AG09309 (cell line): Measurements from ENCODE around the gene XK.
"Not testable (repeated sequence)": the region's sequence is repeated elsewhere in the genome, so short reads cannot be mapped to it uniquely, and the experiment has no call there.

Experiments used
- DNase-seq: peaks from one replicate; pipeline ENCODE4 v3.0.0-alpha.2; 2010; ENCODE audit warnings: low read depth
- H3K4me3 ChIP-seq: 2 replicates; pipeline ENCODE4 v1.5.1; 2011; ENCODE audit warnings: mild to moderate bottlenecking, low read depth, low read length, moderate library complexity; ENCODE audit not compliant: control insufficient read depth
- TF ChIP-seq, protein P1 (sequence below): IDR thresholded peaks from 2 replicates; pipeline ENCODE4 v1.5.1; 2011; ENCODE audit warnings: mild to moderate bottlenecking, low read depth, low read length, inconsistent platforms; ENCODE audit not compliant: insufficient read depth, control insufficient read depth; ENCODE audit errors: missing control alignments

Gene XK

GRCh38 chrX:37646254-37646653 lies 39.3 kb upstream of the XK start:
- no peak for DNase-seq
- no peak overlapping the region for H3K4me3 ChIP-seq
- TF ChIP-seq, protein P1, sequence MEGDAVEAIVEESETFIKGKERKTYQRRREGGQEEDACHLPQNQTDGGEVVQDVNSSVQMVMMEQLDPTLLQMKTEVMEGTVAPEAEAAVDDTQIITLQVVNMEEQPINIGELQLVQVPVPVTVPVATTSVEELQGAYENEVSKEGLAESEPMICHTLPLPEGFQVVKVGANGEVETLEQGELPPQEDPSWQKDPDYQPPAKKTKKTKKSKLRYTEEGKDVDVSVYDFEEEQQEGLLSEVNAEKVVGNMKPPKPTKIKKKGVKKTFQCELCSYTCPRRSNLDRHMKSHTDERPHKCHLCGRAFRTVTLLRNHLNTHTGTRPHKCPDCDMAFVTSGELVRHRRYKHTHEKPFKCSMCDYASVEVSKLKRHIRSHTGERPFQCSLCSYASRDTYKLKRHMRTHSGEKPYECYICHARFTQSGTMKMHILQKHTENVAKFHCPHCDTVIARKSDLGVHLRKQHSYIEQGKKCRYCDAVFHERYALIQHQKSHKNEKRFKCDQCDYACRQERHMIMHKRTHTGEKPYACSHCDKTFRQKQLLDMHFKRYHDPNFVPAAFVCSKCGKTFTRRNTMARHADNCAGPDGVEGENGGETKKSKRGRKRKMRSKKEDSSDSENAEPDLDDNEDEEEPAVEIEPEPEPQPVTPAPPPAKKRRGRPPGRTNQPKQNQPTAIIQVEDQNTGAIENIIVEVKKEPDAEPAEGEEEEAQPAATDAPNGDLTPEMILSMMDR: no peak

DNA sequence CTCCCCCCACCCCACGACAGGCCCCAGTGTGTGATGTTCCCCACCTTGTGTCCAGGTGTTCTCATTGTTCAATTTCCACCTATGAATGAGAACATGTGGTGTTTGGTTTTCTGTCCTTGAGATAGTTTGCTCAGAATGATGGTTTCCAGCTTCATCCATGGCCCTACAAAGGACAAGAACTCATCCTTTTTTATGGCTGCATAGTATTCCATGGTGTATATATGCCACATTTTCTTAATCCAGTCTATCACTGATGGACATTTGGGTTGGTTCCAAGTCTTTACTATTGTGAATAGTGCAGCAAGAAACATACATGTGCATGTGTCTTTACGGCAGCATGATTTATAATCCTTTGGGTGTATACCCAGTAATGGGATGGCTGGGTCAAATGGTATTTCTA lies 34.7 kb upstream of the XK start:
- H3K4me3 ChIP-seq, DNase-seq: not testable (repeated sequence)

DNA sequence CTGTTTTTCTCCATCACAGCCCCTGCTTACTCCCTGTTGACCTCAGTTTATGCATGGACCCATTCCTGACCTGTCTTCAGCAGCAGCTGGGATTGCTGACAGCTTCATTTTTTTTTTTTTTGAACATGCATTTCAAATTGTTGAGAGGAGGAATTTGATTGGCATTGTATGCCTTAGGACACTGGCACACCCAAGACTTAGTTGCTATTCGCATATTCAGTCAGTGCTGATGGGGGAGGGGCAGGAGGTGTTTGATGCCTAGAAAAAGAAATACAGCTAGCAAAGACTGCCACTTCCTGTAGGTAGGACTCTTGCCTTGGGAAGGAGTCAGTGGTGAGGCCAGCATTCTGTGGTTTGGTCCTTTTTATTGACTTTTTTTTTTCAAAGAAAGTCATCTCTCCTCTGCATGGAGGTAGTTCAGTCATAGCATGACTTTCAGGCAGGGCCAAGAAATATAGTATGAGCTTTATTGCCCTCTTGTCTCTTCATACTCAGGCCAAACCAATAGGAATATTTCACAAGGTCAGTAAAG lies 33.6 kb upstream of the XK start:
- H3K4me3 ChIP-seq: no peak overlapping the region
- DNase-seq: no peak
- TF ChIP-seq, protein P1: no peak

- no peak for DNase-seq
- TF ChIP-seq, protein P1: no peak
- no peak overlapping the region for H3K4me3 ChIP-seq
Observed at GRCh38 chrX:37652589-37653231, 32.9 kb upstream of the XK start.

DNA sequence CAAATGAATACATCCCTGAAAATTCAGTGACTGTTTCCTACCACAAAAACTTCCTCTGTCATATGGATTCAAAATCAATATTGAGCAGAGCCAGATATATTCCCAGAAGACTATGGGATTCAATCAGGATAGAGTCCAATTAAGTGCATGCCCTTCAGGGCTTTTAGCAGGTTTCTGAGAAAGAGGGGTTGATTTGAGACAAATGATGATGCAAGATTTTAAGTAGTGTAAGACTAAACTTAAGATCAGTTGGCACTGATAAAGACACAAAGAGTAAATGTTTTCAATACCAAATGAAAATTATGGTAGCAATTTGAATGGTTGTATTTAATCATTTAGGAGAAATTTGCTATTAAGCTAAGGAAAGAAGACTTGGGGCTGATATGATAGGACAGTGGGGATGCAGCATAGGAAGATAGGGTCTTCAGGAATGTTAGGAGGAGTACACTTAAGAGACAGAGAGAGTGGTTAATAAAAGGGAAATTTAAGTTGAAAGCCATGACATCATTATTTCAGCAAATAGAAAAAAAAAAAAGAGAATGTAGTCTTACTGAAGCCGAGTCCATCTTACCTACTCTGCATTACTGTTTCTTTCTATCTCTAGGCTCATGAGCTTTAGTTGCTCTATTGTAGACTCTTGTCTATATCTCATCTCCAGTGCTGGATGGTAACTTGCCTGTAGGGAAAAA lies 32.0 kb upstream of the XK start:
- no peak for DNase-seq
- TF ChIP-seq, protein P1: no peak
- no peak overlapping the region for H3K4me3 ChIP-seq

DNA sequence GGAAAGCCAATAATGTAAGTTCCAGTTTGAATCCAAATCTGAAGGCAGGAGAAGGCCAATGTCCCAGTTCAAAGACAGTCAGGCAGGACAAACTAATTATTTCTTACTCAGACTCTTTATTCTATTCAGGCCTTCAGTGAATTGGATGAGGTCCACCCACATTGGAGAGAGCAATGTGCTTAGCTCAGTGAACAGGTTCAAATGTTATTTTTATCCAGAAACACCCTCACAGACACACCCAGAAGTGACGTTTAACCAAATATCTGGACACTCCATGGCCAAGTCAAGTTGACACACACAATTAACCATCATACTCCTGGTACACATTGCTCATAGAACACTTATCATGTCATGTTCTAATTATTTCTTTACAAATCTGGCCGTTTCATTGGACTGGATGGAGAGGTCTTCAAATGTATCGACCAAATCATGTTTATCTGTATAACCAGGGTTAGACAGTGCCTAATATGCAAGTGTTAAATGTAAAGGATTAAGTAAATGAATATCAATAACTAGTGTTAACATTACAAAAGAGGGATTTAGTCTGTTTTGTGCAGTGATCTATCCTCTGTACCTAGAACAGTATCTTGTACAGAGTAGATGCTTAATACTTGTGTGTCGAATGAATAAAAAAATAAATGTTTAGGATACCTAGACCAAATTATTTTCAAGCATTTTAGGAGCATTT lies 27.1 kb upstream of the XK start:
- TF ChIP-seq, protein P1: no peak
- no peak for DNase-seq
- H3K4me3 ChIP-seq: no peak overlapping the region

GRCh38 chrX:37659047-37659446 lies 26.5 kb upstream of the XK start:
- TF ChIP-seq, protein P1: no peak
- DNase-seq: no peak
- H3K4me3 ChIP-seq: no peak overlapping the region
